HCT116 (cell line): Measurements from ENCODE around the gene SLC44A1. TPM values are rescaled to one million over a fixed set of nuclear protein-coding genes. Genes with fewer than 3 reads are reported as not detected.

Experiments
- ATAC-seq: fragments of 200-7000 bp; cut with Tn5 transposase; 2 replicates; pipeline ENCODE4 v1.9.1; 2020; ENCODE audit warnings: mild to moderate bottlenecking, moderate library complexity
- BruUV-seq: library from RNA; stranded (reverse); fragments of 400-500 nt; replicated peaks from 2 replicates; lab custom pipeline; 2021; lab: Mats Ljungman, UMichigan
- CTCF ChIA-PET: fragments of 300-600 bp; sonication (Branson Sonifier 250); formaldehyde crosslinking; loops from one replicate; lab custom pipeline; 2021; ENCODE audit warnings: antibody characterized with exemption; lab: Charles Lee
- POLR2A ChIA-PET: fragments of 300-600, 350-600 bp; sonication (Branson Sonifier 250); formaldehyde crosslinking; loops from one replicate; lab custom pipeline; 2021; ENCODE audit warnings: antibody characterized with exemption; lab: Charles Lee
- RAD21 ChIA-PET, 2 experiments: fragments of 300-600 bp; sonication (Branson Sonifier 250); formaldehyde crosslinking; loops; one replicate each; lab custom pipeline; 2023; ENCODE audit warnings: low total read pairs in 2 of 2; ENCODE audit not compliant: uncharacterized antibody in 2 of 2, unreplicated experiment in 2 of 2, low non-redundant PET in 1 of 2; lab: Charles Lee
- DNase-seq: peaks from one replicate; pipeline ENCODE4 v3.0.0-alpha.2; 2010; ENCODE audit warnings: low read depth, low spot score
- H2AFZ ChIP-seq: fragments of 200-600 bp; shearing (Covaris generic), sonication (generic); 2 replicates; pipeline ENCODE4 v1.6.1; 2017; ENCODE audit warnings: low read depth, mixed run types, mixed read lengths, antibody characterized with exemption, low read length; ENCODE audit not compliant: poor library complexity, severe bottlenecking
- H3K27ac ChIP-seq: 2 replicates; pipeline ENCODE4 v1.5.1; 2012; ENCODE audit warnings: low read depth, low read length
- H3K27me3 ChIP-seq: fragments of 200-600 bp; sonication (generic); 2 replicates; pipeline ENCODE4 v1.6.1; 2016; ENCODE audit warnings: mixed run types, low read length, mixed read lengths; ENCODE audit not compliant: insufficient read depth
- H3K36me3 ChIP-seq, 2 experiments: fragments of 200-500 bp in 1 of 2; fragments of 200-600 bp in 1 of 2; sonication (Bioruptor generic) in 1 of 2; sonication (generic) in 1 of 2; 2 replicates each; pipeline versions ENCODE4 v1.5.1 to v1.6.1; 2014 to 2016; ENCODE audit warnings: low read length in 2 of 2, inconsistent platforms in 1 of 2, mixed read lengths in 1 of 2, mixed run types in 1 of 2; ENCODE audit not compliant: insufficient read depth in 2 of 2, control insufficient read depth in 1 of 2
- H3K4me1 ChIP-seq, 2 experiments: fragments of 200-600 bp in 1 of 2; sonication (generic) in 1 of 2; 2 replicates each; pipeline versions ENCODE4 v1.5.1 to v1.6.1; 2012 to 2017; ENCODE audit warnings: low read length in 2 of 2, inconsistent platforms in 1 of 2, mild to moderate bottlenecking in 1 of 2, mixed read lengths in 1 of 2, mixed run types in 1 of 2, moderate library complexity in 1 of 2; ENCODE audit not compliant: insufficient read depth in 2 of 2, control insufficient read depth in 1 of 2
- H3K4me2 ChIP-seq: fragments of 200-600 bp; sonication (generic); 2 replicates; pipeline ENCODE4 v1.6.1; 2017; ENCODE audit warnings: mixed run types, low read length, mixed read lengths
- H3K4me3 ChIP-seq, 2 experiments: fragments of 200-600 bp in 1 of 2; sonication (generic) in 1 of 2; replicated peaks in 1 of 2; 2 replicates each; pipeline ENCODE4 v1.5.1; 2011 to 2016; ENCODE audit warnings: low read length in 2 of 2, control low read depth in 1 of 2, low read depth in 1 of 2, mild to moderate bottlenecking in 1 of 2, mixed read lengths in 1 of 2, mixed run types in 1 of 2
- H3K79me2 ChIP-seq: fragments of 200-600 bp; sonication (generic); 2 replicates; pipeline ENCODE4 v1.6.1; 2017; ENCODE audit warnings: mild to moderate bottlenecking, mixed run types, low read length, moderate library complexity, mixed read lengths; ENCODE audit not compliant: insufficient read depth
- H3K9ac ChIP-seq: fragments of 200-600 bp; sonication (generic); 2 replicates; pipeline ENCODE4 v1.6.1; 2016; ENCODE audit warnings: low read length, mixed read lengths
- H3K9me2 ChIP-seq: fragments of 200-600 bp; sonication (generic), shearing (Covaris generic); 2 replicates; pipeline ENCODE4 v1.6.1; 2017; ENCODE audit warnings: mixed run types, mild to moderate bottlenecking, moderate library complexity; ENCODE audit not compliant: insufficient read depth
- H3K9me3 ChIP-seq, 2 experiments: fragments of 200-500 bp in 1 of 2; fragments of 200-600 bp in 1 of 2; sonication (Bioruptor generic) in 1 of 2; sonication (generic) in 1 of 2; 2 replicates each; pipeline ENCODE4 v1.6.1; 2014 to 2017; ENCODE audit warnings: low read length in 2 of 2, mixed read lengths in 2 of 2, inconsistent platforms in 1 of 2, low read depth in 1 of 2, mild to moderate bottlenecking in 1 of 2, mixed run types in 1 of 2, moderate library complexity in 1 of 2; ENCODE audit not compliant: control insufficient read depth in 1 of 2, insufficient read depth in 1 of 2
- H4K20me1 ChIP-seq: fragments of 200-600 bp; sonication (generic), shearing (Covaris generic); 2 replicates; pipeline ENCODE4 v1.6.1; 2017; ENCODE audit warnings: mixed run types, mild to moderate bottlenecking, moderate library complexity; ENCODE audit not compliant: insufficient read depth
- CBX3 ChIP-seq: IDR thresholded peaks from 2 replicates; pipeline ENCODE4 v1.6.1; 2012; ENCODE audit warnings: low read depth
- CEBPB ChIP-seq: IDR thresholded peaks from 2 replicates; pipeline ENCODE4 v1.6.1; 2012; ENCODE audit warnings: low read depth
- CTCF ChIP-seq, 3 experiments: fragments of 200-600 bp in 1 of 3; sonication (generic) in 1 of 3; IDR thresholded peaks in 2 of 3; conservative IDR thresholded peaks in 1 of 3; 2 replicates each; pipeline ENCODE4 v1.5.1; 2012 to 2017; ENCODE audit warnings: low read depth in 2 of 3, low read length in 2 of 3, antibody characterized with exemption in 1 of 3, borderline replicate concordance in 1 of 3, control low read depth in 1 of 3, mild to moderate bottlenecking in 1 of 3, mixed read lengths in 1 of 3, mixed run types in 1 of 3, moderate library complexity in 1 of 3; ENCODE audit not compliant: insufficient read depth in 1 of 3
- EGR1 ChIP-seq: IDR thresholded peaks from 2 replicates; pipeline ENCODE4 v1.6.1; 2012; ENCODE audit warnings: low read depth
- POLR2A ChIP-seq: IDR thresholded peaks from 2 replicates; pipeline ENCODE4 v1.7.0; 2011; ENCODE audit warnings: borderline replicate concordance; ENCODE audit not compliant: insufficient read depth, insufficient read length; ENCODE audit errors: extremely low read depth
- POLR2AphosphoS5 ChIP-seq: IDR thresholded peaks from 2 replicates; pipeline ENCODE4 v1.6.1; 2011; ENCODE audit warnings: mild to moderate bottlenecking, low read depth, low read length, moderate library complexity
- SP1 ChIP-seq: IDR thresholded peaks from 2 replicates; pipeline ENCODE4 v1.6.1; 2012; ENCODE audit warnings: low read depth
- SRF ChIP-seq: IDR thresholded peaks from 2 replicates; pipeline ENCODE4 v1.6.1; 2012; ENCODE audit warnings: low read depth
- ZFX ChIP-seq: fragments of 450-650 bp; IDR thresholded peaks from 2 replicates; pipeline ENCODE4 v1.6.1; 2017
- ZNF274 ChIP-seq: fragments of 200-500 bp; sonication (Bioruptor generic); IDR thresholded peaks from 2 replicates; pipeline ENCODE4 v1.6.1; 2014; ENCODE audit warnings: mild to moderate bottlenecking, low read depth, low read length, inconsistent platforms
- intact Hi-C: fragments of 100-400 bp; cut with micrococcal nuclease; formaldehyde crosslinking; loops from 2 replicates; pipeline ENCODE4 v1.10.0; 2022
- total RNA-seq: library from RNA; stranded (reverse); gene quantifications from one replicate; pipeline ENCODE4 v1.2.1, GENCODE V29; 2021; ENCODE audit not compliant: unreplicated experiment
- TF ChIP-seq, protein P1 (sequence below): IDR thresholded peaks from 2 replicates; pipeline ENCODE4 v1.6.1; 2012; ENCODE audit warnings: low read depth
- TF ChIP-seq, protein P2 (sequence below): IDR thresholded peaks from 2 replicates; pipeline ENCODE4 v1.6.1; 2012
- TF ChIP-seq, protein P3 (sequence below): IDR thresholded peaks from 2 replicates; pipeline ENCODE4 v1.6.1; 2011; ENCODE audit warnings: mild to moderate bottlenecking, low read length, moderate library complexity; ENCODE audit not compliant: insufficient replicate concordance; ENCODE audit errors: extremely low read depth

The SLC44A1 gene
- total RNA-seq, 1 experiment from 2014 or later: 44.1 TPM

DNA sequence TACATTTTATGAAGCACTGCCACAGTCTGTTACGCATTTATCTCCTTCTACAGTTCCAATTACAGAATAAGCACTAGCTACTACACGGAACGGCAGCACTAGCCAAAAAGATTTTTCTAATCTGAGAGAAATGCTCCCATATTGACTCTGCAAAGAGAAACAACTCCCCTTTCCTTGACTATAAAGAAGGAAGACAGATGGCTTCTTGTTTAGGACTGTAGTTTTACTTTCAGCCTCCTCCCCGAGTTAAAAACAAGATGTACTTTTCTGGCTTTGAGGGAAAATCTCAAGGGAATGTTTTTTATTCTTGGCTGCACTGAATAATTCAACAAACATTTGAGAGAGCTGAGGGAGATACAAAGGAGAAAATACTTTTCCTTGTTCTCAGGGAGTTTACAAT is 1.9 kb upstream of the SLC44A1 start:
- ATAC-seq: no peak
- no peak for DNase-seq
- peaks cover 20% of the 10 kb centered on the region for H3K27me3 ChIP-seq
- H3K4me3 ChIP-seq: no peak overlapping the region
- POLR2A ChIA-PET: no interaction called here
- no peak overlapping the region for H3K27ac ChIP-seq
- H2AFZ ChIP-seq: no peak overlapping the region
- no peak overlapping the region for H3K4me2 ChIP-seq
- intact Hi-C loops: loop anchor here (10.0 kb wide), 2 partner anchors 58 to 378 kb away; no protein-coding TSS in a partner anchor
- H3K9me2 ChIP-seq: no peaks in the 10 kb centered on the region
- H3K9ac ChIP-seq: no peak overlapping the region
- H4K20me1 ChIP-seq: no peaks in the 10 kb centered on the region
- CTCF ChIA-PET: no interaction called here
- TF ChIP-seq, protein P1, sequence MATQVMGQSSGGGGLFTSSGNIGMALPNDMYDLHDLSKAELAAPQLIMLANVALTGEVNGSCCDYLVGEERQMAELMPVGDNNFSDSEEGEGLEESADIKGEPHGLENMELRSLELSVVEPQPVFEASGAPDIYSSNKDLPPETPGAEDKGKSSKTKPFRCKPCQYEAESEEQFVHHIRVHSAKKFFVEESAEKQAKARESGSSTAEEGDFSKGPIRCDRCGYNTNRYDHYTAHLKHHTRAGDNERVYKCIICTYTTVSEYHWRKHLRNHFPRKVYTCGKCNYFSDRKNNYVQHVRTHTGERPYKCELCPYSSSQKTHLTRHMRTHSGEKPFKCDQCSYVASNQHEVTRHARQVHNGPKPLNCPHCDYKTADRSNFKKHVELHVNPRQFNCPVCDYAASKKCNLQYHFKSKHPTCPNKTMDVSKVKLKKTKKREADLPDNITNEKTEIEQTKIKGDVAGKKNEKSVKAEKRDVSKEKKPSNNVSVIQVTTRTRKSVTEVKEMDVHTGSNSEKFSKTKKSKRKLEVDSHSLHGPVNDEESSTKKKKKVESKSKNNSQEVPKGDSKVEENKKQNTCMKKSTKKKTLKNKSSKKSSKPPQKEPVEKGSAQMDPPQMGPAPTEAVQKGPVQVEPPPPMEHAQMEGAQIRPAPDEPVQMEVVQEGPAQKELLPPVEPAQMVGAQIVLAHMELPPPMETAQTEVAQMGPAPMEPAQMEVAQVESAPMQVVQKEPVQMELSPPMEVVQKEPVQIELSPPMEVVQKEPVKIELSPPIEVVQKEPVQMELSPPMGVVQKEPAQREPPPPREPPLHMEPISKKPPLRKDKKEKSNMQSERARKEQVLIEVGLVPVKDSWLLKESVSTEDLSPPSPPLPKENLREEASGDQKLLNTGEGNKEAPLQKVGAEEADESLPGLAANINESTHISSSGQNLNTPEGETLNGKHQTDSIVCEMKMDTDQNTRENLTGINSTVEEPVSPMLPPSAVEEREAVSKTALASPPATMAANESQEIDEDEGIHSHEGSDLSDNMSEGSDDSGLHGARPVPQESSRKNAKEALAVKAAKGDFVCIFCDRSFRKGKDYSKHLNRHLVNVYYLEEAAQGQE: no peak
- no peak for TF ChIP-seq POLR2A
- no peak for TF ChIP-seq CBX3
- no peak for TF ChIP-seq SP1
- TF ChIP-seq SRF: no peak
- TF ChIP-seq EGR1: no peak
- TF ChIP-seq ZFX: no peak
- TF ChIP-seq CTCF (IDR thresholded peaks at IDR 0.05 in 2 of 3, conservative IDR thresholded peaks at IDR 0.05 in 1 of 3; ENCODE audit: borderline replicate concordance in 1 of 3, insufficient read depth in 1 of 3, low read depth in 2 of 3, low read length in 2 of 3): no peak
- TF ChIP-seq CEBPB: no peak
- TF ChIP-seq ZNF274: no peak
- TF ChIP-seq, protein P2, sequence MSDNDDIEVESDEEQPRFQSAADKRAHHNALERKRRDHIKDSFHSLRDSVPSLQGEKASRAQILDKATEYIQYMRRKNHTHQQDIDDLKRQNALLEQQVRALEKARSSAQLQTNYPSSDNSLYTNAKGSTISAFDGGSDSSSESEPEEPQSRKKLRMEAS: no peak
- TF ChIP-seq POLR2AphosphoS5: no peak
- TF ChIP-seq, protein P3, sequence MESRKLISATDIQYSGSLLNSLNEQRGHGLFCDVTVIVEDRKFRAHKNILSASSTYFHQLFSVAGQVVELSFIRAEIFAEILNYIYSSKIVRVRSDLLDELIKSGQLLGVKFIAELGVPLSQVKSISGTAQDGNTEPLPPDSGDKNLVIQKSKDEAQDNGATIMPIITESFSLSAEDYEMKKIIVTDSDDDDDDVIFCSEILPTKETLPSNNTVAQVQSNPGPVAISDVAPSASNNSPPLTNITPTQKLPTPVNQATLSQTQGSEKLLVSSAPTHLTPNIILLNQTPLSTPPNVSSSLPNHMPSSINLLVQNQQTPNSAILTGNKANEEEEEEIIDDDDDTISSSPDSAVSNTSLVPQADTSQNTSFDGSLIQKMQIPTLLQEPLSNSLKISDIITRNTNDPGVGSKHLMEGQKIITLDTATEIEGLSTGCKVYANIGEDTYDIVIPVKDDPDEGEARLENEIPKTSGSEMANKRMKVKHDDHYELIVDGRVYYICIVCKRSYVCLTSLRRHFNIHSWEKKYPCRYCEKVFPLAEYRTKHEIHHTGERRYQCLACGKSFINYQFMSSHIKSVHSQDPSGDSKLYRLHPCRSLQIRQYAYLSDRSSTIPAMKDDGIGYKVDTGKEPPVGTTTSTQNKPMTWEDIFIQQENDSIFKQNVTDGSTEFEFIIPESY: no peak
- peaks cover 8 to 17% of the 10 kb centered on the region in 2 experiments; a peak in 3 of 4 replicates for H3K4me1 ChIP-seq
- RAD21 ChIA-PET: no interaction called here
- BruUV-seq: no TSS peak
- peaks cover 19% of the 10 kb centered on the region for H3K79me2 ChIP-seq
- no peaks in the 10 kb centered on the region for H3K36me3 ChIP-seq
- H3K9me3 ChIP-seq: no peaks in the 10 kb centered on the region
